Stomach (tissue), 9 donors: ENCODE data around the gene SCRN1. TPM values are rescaled to one million over a fixed set of nuclear protein-coding genes. Genes with fewer than 3 reads are reported as not detected.

ENCODE experiments used
- DNase-seq, 2 donors: peaks; one replicate each; pipeline versions ENCODE4 v3.0.0 to v3.0.0-alpha.2; 2013 to 2019
- H3K27ac ChIP-seq, 5 donors: fragments of 200-600 bp in 4 of 5; sonication (generic) in 4 of 5; one replicate each; pipeline ENCODE4 v1.5.1; 2013 to 2019; ENCODE audit warnings: mild to moderate bottlenecking in 1 of 5, moderate library complexity in 1 of 5
- H3K27me3 ChIP-seq, 3 donors: fragments of 200-600 bp; sonication (generic); one replicate each; pipeline ENCODE4 v1.5.1; 2017 to 2019; ENCODE audit warnings: mixed run types in 1 of 3
- H3K36me3 ChIP-seq, 4 donors: fragments of 200-600 bp; sonication (generic); 1 replicate in 3 of 4; 2 replicates in 1 of 4; pipeline ENCODE4 v1.5.1; 2016 to 2019
- H3K4me1 ChIP-seq, 4 donors: fragments of 200-600 bp; sonication (generic); one replicate each; pipeline ENCODE4 v1.5.1; 2016 to 2019
- H3K4me3 ChIP-seq, 4 donors: fragments of 200-600 bp; sonication (generic) in 3 of 4; one replicate each; pipeline ENCODE4 v1.5.1; 2016 to 2019; ENCODE audit warnings: mild to moderate bottlenecking in 1 of 4
- H3K9me3 ChIP-seq, 4 donors: fragments of 200-600 bp; sonication (generic); one replicate each; pipeline ENCODE4 v1.5.1; 2016 to 2019
- EP300 ChIP-seq: sonication (generic); formaldehyde crosslinking; IDR thresholded peaks from one replicate; pipeline ENCODE4 v1.6.1; 2017; ENCODE audit warnings: antibody characterized with exemption
- POLR2A ChIP-seq, 4 donors: fragments of 450-650 bp; IDR thresholded peaks; one replicate each; pipeline ENCODE4 v1.6.1; 2016; ENCODE audit warnings: antibody characterized with exemption in 4 of 4, control low read depth in 2 of 4, mild to moderate bottlenecking in 1 of 4, moderate library complexity in 1 of 4
- POLR2AphosphoS5 ChIP-seq, 3 donors: sonication (generic); formaldehyde crosslinking; IDR thresholded peaks; one replicate each; pipeline ENCODE4 v1.6.1; 2016; ENCODE audit warnings: antibody characterized with exemption in 3 of 3
- WGBS, 5 donors: extraction: QIAGEN DNeasy Blood & Tissue Kit in 3 of 5; methylation state at CpG; one replicate each; pipeline versions ENCODE4 v1.1.5 to v1.1.7; 2013 to 2018; 5-methylcytosine and 5-hydroxymethylcytosine counted together
- intact Hi-C: fragments of 100-400 bp; cut with DNase I; formaldehyde crosslinking; loops from one replicate; pipeline ENCODE4 v1.15.1; 2023; ENCODE audit warnings: low total_unique reads
- polyA plus RNA-seq, 3 donors: library from polyadenylated mRNA; stranded (reverse); fragments of 200-250 nt; gene quantifications; one replicate each; pipeline ENCODE4 v1.2.3, GENCODE V29; 2013
- total RNA-seq, 5 donors: library from RNA; depleted of rRNA; stranded (reverse); fragments of >200 nt; gene quantifications; one replicate each; pipeline versions ENCODE4 v1.1.0 to v1.2.3, GENCODE V29; 2014 to 2016
- TF ChIP-seq, protein P1 (sequence below), 7 experiments: fragments of 450-650 bp in 4 of 7; fragments of 200-600 bp in 3 of 7; sonication (generic) in 3 of 7; IDR thresholded peaks; one replicate each; pipeline ENCODE4 v1.5.1; 2016 to 2019; ENCODE audit warnings: antibody characterized with exemption in 7 of 7, control low read depth in 2 of 7, mild to moderate bottlenecking in 1 of 7
- donor health status: healthy with polysubstance abuse.
- donor health status: Bipolar disorder and iron deficiency.
- donor health status: healthy.

The SCRN1 gene
- total and polyA plus RNA-seq, 8 donors: 0.87 to 57.2 (median 22.9) TPM

DNA sequence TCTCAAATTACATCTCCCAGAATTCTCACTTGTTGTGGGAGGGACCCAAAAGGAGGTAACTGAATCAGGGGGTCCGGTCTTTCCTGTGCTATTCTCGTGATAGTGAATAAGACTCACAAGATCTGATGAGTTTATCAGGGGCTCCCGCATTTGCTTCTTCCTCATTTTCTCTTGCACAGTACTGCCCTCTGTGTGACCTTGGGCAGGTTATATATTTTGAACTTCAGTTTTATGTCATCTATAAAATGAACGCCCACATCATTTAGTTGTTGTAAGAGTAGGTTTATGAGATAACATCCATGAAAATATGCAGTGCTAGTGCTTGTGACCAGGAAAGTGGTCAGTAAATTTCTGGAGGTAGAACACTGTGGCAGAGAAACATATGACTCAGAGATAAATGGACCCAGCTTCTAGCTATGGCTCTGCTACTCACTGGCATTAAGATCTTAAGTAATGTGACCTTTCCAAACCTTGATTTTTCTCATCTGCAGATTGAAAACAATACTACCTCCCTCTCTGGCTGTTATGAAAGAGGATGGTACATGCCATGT lies 44.3 kb downstream of the SCRN1 start:
- Histone ChIP-seq H3K4me3 (no peak overlapping the region), H3K9me3 (no peaks in the 10 kb centered on the region), H3K4me1 (peaks cover 0 to 13% (median 5%) of the 10 kb centered on the region in 4 donors), H3K27me3 (no peaks in the 10 kb centered on the region), H3K36me3 (peaks cover 15 to 87% (median 62%) of the 10 kb centered on the region in 4 donors), H3K27ac (no peak overlapping the region)
- 88 to 97% (median 95%) methylated on average over 4 of the region's 4 CpGs for WGBS, 5 donors
- intact Hi-C loops: no loop called here
- no peak for DNase-seq
- TF ChIP-seq POLR2A (IDR thresholded peaks at IDR 0.05) (no peak), EP300 (no peak), POLR2AphosphoS5 (IDR thresholded peaks at IDR 0.05) (no peak)
- TF ChIP-seq, protein P1, sequence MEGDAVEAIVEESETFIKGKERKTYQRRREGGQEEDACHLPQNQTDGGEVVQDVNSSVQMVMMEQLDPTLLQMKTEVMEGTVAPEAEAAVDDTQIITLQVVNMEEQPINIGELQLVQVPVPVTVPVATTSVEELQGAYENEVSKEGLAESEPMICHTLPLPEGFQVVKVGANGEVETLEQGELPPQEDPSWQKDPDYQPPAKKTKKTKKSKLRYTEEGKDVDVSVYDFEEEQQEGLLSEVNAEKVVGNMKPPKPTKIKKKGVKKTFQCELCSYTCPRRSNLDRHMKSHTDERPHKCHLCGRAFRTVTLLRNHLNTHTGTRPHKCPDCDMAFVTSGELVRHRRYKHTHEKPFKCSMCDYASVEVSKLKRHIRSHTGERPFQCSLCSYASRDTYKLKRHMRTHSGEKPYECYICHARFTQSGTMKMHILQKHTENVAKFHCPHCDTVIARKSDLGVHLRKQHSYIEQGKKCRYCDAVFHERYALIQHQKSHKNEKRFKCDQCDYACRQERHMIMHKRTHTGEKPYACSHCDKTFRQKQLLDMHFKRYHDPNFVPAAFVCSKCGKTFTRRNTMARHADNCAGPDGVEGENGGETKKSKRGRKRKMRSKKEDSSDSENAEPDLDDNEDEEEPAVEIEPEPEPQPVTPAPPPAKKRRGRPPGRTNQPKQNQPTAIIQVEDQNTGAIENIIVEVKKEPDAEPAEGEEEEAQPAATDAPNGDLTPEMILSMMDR (IDR thresholded peaks at IDR 0.05): no peak

DNA sequence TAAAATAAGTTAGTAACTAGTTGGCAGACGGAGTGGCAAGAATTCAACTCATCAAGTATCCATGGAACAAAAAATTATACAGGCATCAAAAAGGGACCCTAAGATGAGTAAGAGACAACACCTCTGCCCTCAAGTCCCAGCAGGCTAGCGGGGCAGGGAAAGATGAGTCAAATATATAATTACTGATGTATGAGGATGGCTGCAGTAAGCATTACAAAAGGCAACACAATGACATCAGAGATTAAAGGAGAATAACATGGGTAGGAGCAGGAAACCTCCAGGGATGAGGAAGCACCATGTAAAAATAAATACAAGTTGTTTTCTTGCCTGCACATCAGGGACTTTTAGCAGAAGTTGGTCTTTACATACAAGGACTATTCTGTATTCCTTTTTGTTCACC lies 49.4 kb downstream of the SCRN1 start:
- peaks cover 0 to 6% (median 0%) of the 10 kb centered on the region in 4 donors for H3K4me1 ChIP-seq
- peaks cover 13 to 99% (median 93%) of the 10 kb centered on the region in 4 donors for H3K36me3 ChIP-seq
- TF ChIP-seq, protein P1 (IDR thresholded peaks at IDR 0.05): no peak
- TF ChIP-seq EP300 (no peak), POLR2AphosphoS5 (IDR thresholded peaks at IDR 0.05) (no peak), POLR2A (IDR thresholded peaks at IDR 0.05) (no peak)
- H3K4me3 ChIP-seq: no peak overlapping the region
- WGBS, 5 donors: 91 to 97% (median 97%) methylated on average over 2 of the region's 2 CpGs
- H3K27me3 ChIP-seq: no peaks in the 10 kb centered on the region
- intact Hi-C loops: no loop called here
- DNase-seq: no peak
- H3K9me3 ChIP-seq: no peaks in the 10 kb centered on the region
- no peak overlapping the region for H3K27ac ChIP-seq

DNA sequence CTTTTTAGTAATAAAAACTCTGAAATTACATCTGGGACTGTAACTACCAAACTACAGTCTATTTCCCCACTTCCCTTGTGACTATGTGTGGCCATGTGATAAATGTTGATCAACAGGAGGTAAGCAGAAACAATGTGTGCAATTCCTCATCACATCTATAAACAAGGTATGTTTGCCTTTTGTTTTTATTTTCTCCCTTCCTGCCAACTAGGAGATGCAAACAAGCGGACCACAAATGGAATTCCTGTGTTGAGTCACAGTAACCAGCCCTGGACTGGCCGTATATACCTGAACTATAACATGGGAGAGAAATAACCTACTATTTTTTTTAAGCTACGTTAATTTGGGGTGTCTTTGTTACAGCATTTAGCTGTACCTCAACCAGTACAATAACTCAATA lies 52.5 kb downstream of the SCRN1 start:
- no peak for DNase-seq
- Histone ChIP-seq H3K9me3 (no peaks in the 10 kb centered on the region), H3K27ac (no peak overlapping the region), H3K36me3 (peaks cover 3 to 90% (median 87%) of the 10 kb centered on the region in 4 donors), H3K27me3 (no peaks in the 10 kb centered on the region), H3K4me3 (no peak overlapping the region), H3K4me1 (peaks cover 0 to 6% (median 1%) of the 10 kb centered on the region in 4 donors)
- intact Hi-C loops: no loop called here
- 88 to 95% (median 92%) methylated on average over 3 of the region's 3 CpGs for WGBS, 5 donors
- TF ChIP-seq POLR2AphosphoS5 (IDR thresholded peaks at IDR 0.05) (no peak), POLR2A (IDR thresholded peaks at IDR 0.05) (no peak), EP300 (no peak)
- TF ChIP-seq, protein P1 (IDR thresholded peaks at IDR 0.05): no peak

DNA sequence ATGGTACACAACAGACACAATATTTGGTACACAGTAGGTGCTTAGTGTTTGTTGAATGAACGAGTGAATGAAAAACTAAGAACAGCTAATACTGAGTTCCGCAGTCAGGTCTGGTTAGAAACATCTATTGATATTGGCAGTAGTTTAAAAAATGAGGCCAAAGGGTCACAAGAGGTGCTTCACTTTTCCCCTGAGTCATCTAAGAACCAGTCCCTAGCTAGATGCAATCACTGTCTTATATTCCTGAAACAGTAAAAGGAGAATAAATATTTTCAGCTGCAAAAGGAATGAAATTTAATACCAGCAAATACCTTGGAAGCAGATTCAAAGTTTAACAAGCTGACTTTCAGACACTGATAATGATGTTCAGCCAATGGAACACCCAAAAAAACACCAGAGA lies 54.5 kb downstream of the SCRN1 start:
- no peak for DNase-seq
- WGBS, 5 donors: 70 to 90% (median 86%) methylated on average over 2 of the region's 2 CpGs
- Histone ChIP-seq H3K9me3 (no peaks in the 10 kb centered on the region), H3K36me3 (peaks cover 3 to 81% (median 74%) of the 10 kb centered on the region in 4 donors), H3K4me3 (no peak overlapping the region), H3K4me1 (peaks cover 0 to 10% (median 0%) of the 10 kb centered on the region in 4 donors), H3K27me3 (no peaks in the 10 kb centered on the region), H3K27ac (no peak overlapping the region)
- intact Hi-C loops: no loop called here
- TF ChIP-seq POLR2A (IDR thresholded peaks at IDR 0.05): no peak
- TF ChIP-seq POLR2AphosphoS5 (IDR thresholded peaks at IDR 0.05): no peak
- TF ChIP-seq EP300: no peak
- TF ChIP-seq, protein P1 (IDR thresholded peaks at IDR 0.05): no peak
